Endothelial cell of umbilical vein (primary cell): ENCODE measurements around the gene HNRNPM.

ENCODE experiments used
- EZH2 ChIP-seq: IDR thresholded peaks from 2 replicates; pipeline ENCODE4 v1.6.1; 2012; ENCODE audit warnings: borderline replicate concordance, low read depth, mild to moderate bottlenecking, moderate library complexity, low read length, inconsistent platforms; ENCODE audit not compliant: severe bottlenecking
- FOS ChIP-seq: IDR thresholded peaks from 2 replicates; pipeline ENCODE4 v1.6.1; 2011; ENCODE audit warnings: mild to moderate bottlenecking, low read length, moderate library complexity, borderline replicate concordance; ENCODE audit not compliant: insufficient read depth
- POLR2A ChIP-seq: IDR thresholded peaks from 2 replicates; pipeline ENCODE4 v1.6.1; 2012; ENCODE audit warnings: low read depth, mild to moderate bottlenecking, control low read depth, low read length
- POLR2AphosphoS5 ChIP-seq: IDR thresholded peaks from 2 replicates; pipeline ENCODE4 v1.6.1; 2012; ENCODE audit warnings: low read depth, mild to moderate bottlenecking, control low read depth, low read length, moderate library complexity; ENCODE audit not compliant: insufficient read depth
- TF ChIP-seq, protein P1 (sequence below), 2 donors: IDR thresholded peaks; 1 replicate in 1 of 2; 2 replicates in 1 of 2; pipeline ENCODE4 v1.5.1; 2011; ENCODE audit warnings: low read length in 2 of 2, mild to moderate bottlenecking in 2 of 2, moderate library complexity in 2 of 2, control low read depth in 1 of 2, inconsistent platforms in 1 of 2, low read depth in 1 of 2; ENCODE audit not compliant: insufficient read depth in 1 of 2; ENCODE audit errors: extremely low read depth in 1 of 2
- TF ChIP-seq, protein P2 (sequence below): IDR thresholded peaks from 2 replicates; pipeline ENCODE4 v1.6.1; 2011; ENCODE audit not compliant: insufficient read depth, insufficient read length

DNA sequence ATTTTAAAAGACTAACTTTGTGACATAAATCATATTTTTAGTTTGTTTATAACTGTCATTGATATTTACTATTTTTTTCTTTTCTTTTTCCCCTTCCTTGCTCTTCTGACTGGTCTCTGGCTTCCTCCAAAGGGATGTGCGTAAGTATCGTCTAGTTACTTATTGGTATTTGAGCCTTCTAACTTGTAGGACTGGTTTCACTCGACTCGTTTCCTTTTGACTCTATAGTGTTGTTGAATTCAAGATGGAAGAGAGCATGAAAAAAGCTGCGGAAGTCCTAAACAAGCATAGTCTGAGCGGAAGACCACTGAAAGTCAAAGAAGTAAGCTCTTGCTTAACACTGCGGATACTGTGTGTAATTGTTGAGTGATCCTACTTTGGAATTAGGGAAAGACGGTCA, 18.6 kb downstream of the HNRNPM start:
- TF ChIP-seq, protein P1, sequence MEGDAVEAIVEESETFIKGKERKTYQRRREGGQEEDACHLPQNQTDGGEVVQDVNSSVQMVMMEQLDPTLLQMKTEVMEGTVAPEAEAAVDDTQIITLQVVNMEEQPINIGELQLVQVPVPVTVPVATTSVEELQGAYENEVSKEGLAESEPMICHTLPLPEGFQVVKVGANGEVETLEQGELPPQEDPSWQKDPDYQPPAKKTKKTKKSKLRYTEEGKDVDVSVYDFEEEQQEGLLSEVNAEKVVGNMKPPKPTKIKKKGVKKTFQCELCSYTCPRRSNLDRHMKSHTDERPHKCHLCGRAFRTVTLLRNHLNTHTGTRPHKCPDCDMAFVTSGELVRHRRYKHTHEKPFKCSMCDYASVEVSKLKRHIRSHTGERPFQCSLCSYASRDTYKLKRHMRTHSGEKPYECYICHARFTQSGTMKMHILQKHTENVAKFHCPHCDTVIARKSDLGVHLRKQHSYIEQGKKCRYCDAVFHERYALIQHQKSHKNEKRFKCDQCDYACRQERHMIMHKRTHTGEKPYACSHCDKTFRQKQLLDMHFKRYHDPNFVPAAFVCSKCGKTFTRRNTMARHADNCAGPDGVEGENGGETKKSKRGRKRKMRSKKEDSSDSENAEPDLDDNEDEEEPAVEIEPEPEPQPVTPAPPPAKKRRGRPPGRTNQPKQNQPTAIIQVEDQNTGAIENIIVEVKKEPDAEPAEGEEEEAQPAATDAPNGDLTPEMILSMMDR (IDR thresholded peaks at IDR 0.05; ENCODE audit: extremely low read depth in 1 of 2, insufficient read depth in 1 of 2, low read depth in 1 of 2, low read length in 2 of 2) = no peak
- TF ChIP-seq, protein P2, sequence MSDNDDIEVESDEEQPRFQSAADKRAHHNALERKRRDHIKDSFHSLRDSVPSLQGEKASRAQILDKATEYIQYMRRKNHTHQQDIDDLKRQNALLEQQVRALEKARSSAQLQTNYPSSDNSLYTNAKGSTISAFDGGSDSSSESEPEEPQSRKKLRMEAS = no peak
- TF ChIP-seq POLR2AphosphoS5 = no peak
- no peak for TF ChIP-seq POLR2A
- no peak for TF ChIP-seq FOS
- no peak for TF ChIP-seq EZH2
